ENCODE data around the gene C3orf80.
"Not testable (repeated sequence)": the region's sequence is repeated elsewhere in the genome, so short reads cannot be mapped to it uniquely, and the experiment has no call there.

The C3orf80 gene

DNA sequence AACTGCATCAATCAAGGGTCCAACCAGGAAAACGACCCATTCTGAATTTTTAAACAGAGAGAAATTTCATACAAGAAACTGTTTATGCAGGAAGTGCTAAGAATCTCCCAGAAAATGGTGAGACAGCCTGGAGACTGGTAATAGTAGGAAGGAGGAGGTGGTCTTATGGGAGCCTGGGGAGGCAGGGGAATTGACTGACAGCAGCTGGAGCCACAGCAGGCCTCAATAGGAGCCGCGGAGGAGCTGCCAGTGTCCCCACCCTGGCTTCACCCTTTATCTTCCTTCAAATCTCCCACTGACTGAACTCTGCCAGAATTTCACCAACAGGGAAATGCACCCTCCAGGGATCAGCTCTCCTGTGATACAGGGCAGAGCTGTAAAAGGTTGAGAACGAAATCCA is 7.5 kb upstream of the C3orf80 start:
- no peak for DNase-seq

DNA sequence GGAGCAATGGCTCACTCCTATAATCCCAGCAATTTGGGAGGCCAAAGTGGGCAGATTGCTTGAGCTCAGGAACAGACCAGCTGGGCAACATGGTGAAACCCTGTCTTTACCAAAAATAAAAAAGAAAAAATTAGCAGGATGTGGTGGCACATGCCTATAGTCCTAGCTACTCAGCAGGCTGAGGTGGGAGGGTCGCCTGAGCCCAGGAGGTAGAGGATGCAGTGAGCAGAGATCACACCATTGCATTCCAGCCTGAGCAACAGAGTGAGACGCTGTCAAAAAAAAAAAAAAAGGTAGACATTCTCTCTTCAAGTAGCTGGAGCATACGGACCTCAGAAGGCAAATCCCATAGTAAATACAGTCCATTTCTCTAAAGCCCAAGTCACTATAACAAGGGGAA is 7.1 kb upstream of the C3orf80 start:
- no peak for DNase-seq

DNA sequence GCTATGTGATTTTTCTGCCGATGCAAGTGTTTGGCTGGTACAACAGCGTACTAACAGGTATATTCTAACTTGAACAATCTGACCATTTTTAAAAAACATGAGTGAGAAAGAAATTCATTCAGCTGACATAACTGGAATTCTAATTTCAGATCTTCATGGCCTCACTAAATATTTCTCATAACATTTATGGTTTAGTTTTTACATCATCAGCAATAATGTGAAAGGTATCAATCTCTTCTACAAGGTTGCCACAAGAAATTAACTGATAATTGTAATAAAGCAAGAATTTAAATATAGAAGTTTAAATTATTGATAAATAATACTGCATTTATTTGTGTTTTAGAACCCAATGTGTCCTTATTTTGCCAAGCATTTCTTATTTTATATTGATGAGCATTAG is 5.2 kb upstream of the C3orf80 start:
- DNase-seq = no peak

DNA sequence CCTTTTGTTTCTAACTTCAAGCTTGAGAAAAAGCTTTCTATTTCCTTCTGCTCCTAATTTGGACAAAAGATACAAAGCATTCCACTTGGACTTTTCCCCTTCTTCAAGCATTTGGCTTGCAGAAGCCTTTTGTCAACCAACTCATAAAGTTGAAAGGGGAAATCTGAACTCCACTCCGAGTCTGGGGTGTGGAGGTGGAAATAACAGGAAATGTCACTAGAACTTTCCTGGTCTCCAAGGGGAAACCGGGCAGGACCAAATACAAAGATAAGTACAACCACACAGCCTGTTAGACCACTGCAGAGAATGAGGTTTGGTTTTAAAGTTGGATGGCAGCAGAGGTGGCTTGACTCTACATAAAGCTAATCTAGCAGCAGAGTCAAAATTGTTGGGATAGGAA is 4.2 kb upstream of the C3orf80 start:
- DNase-seq = no peak

DNA sequence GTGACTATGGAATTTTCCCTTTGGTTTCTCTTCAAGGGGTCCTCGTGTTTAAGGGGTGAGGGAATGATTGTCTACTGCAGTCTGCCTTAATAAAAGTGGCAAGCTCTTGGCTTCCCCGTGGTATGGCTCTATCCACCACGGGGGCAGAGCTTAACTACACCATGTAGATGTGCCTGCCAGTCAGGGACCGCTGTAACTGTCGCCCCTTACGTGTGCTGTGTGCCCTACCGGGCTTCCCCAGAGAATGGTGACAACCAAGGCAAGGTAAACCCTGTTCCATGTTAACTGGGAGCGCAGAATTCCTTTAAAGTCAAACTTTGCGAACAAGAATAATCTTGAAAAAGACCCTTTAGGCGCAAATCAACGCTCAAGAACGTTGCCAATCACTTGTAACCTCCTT is 966 bp upstream of the C3orf80 start:
- DNase-seq = peak in 1 of 2 experiments; percentile 4

DNA sequence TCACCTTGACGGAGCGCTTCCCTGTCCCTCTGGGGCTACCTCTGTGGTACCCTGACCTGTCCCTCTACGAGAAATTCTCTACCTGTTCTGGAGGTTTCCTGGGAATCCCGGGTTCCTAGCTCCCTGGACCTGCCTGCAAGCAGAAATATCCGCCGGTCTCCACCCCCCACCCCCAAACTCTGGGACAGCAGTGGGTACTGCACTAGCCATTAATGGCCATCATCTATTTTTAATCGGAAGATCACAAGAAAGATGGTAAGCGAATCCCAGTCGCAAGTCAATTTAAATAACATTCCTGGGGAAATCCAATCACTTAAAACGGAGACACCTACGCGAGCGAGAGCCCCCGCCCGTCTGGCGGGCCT is 429 bp upstream of the C3orf80 start:
- no peak for DNase-seq

DNA sequence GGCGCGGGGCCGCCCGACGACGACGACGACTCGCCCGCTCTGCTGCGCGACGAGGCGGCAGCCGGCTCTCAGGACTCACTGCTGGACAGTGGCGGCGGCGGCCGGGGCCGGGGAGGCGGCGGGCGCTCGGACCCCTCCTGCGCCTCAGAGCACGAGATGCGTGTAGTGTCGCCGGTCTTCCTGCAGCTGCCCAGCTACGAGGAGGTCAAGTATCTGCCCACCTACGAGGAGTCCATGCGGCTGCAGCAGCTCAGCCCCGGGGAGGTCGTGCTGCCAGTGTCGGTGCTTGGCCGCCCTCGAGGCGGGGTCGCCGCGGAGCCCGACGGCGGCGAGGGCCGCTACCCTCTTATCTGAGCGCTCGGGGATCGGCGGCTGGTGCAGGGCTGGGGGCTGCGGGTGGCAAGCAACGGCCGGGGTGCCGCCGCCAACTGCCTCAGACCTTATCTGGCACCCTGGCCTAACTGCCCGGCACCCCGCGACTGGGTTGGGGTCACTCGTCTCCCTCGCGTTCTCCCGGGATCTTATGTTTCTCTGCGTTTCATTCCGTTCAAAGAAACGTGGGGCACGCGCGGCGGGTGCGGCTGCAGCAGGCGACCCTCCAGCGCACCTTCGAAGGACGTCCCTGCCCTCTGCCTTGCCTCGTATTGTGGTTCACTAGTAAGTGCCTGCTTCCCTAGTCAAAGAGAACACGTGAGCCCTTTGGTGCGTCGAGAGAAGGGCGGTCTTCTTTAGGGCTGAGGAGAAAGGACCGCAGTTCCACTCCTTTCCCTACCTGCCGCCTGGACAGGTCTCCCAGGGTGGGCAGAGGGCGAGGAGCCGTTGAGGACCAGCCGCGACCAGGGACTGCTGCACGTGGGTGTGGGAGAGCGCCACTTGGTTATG is 1.0 kb downstream of the C3orf80 start:
- peak; percentile 41 to 61 for DNase-seq

DNA sequence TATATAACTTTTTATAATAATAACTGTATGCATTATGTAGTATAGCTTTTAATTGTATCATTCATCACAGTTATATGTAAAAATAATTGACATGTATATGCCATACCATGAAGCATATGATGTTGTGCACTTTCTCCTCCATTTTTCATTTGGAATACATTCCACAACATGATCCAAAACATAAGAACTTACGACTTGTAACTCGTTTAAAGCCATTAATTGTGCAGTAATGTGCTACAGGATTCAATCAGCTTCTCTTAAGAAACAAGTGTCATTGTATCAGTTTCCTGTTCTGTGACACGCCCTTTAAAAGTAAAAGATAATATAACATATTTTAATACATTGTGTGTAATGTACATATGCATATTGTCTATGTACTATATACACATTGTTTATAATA is 2.2 kb downstream of the C3orf80 start:
- no peak for DNase-seq

DNA sequence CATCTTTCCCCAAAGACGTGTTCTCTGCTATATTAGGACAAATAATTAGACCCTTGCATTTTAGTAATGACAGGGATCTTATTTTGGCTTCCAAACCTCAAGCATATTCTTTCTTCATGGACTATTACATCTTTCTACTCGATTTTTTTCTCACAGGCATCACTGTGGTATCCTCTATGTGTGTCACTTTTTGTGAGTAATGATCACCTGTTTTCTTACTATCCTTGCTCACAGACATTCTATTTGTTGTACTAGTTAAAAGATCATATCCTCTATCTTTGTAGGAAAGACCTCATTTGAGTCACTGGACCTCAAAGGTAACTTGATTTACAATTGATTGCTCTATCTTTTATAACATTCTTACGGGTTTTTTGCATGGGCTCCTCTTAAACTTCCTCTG is 6.8 kb downstream of the C3orf80 start:
- DNase-seq = no peak

DNA sequence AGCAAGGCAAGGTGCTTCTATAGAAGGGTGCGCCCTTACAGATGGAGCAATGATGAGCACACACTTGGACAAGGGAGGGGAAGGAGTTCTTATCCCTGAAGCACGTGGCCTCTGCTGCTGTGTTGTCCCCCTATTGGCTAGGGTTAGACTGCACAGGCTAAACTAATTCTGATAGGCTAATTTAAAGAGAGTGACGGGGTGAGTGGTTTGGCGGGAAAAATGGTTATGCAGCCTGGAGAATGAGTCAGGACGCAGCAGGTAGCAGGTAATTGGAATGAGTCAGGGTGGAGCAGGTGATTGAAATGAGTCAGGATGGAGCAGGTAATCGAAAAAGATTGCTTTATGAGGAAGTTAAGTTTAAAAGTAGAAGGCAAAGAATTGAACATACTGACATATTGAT is 15.5 kb downstream of the C3orf80 start:
- DNase-seq = not testable (repeated sequence)

DNA sequence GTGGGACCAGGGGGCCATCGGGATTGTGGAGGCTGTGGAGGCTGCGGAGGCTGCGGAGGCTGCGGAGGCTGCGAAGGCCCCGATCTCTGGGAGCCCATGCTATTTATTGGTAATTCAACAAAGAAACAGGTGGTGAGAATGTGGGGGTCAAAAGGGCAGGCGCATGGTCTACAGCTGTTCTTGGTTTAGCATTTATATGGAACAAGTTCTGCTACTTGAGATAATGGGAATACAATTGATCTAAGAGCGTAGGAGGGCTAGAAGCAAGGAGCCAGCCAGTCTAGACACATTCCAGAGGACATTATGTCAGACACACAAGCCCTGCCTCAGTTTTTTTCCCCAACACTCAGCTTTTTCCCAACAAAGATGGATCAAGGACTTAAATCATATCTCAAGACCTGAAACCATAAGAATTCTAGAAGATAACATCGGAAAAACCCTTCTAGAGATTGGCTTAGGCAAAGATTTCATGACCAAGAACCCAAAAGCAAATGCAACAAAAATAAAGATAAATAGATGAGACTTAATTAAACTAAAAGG is 20.1 kb downstream of the C3orf80 start:
- no peak for DNase-seq

DNA sequence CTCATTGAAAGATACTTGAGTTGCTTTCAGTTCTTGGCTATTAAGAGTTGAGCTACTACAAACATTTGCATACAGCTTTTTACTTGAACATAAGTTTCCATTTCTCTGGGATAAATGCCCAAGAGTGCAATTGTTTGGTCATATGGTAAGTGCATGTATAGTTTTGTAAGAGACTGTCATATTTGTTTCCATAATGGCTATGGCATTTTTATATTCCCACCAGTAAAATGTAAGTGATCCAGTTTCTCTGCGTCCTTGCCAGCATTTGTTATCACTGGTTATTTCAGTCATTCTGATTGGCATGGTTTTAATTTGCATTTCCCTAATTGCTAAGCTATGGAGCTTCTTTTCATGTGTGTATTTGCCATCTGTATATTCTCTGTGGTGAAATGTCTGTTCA is 22.5 kb downstream of the C3orf80 start:
- peak; percentile 37 to 38 for DNase-seq

DNA sequence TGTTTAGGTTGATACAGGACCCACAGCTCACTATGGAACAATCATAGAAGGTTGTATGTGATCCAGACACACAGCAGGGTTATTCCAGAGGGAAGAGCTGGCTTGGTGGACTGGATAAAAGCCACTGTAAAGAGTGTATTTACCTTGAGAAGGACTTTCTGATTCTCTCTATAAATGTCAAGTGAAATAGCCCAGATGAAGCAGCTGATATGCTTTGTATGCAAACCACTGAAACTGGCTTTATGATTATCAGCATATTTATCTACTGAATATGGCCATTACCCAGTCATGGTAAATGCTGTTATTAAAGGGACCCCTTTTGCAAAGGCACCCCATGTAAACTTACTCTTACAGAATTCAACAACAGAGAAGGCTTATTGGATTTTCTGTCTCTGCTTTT is 28.1 kb downstream of the C3orf80 start:
- DNase-seq = peak in 1 of 2 experiments; percentile 16

DNA sequence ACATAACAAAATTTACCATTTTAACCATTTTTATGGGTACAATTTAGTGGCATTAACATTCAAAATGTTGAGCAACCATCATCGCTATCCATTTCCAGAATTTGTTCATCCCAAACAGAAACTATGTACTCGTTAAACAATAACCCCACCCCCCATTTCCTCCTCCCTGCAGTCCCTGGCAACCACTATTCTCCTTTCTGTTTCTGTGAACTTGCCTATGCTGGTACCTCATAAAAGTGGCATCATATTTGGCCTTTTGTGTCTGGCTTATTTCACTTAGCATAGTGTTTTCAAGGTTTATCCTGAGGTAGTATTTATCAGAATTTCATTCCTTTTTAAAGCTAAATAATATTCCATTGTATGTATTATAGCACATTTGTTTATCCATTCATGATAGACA is 32.4 kb downstream of the C3orf80 start:
- no peak for DNase-seq

DNA sequence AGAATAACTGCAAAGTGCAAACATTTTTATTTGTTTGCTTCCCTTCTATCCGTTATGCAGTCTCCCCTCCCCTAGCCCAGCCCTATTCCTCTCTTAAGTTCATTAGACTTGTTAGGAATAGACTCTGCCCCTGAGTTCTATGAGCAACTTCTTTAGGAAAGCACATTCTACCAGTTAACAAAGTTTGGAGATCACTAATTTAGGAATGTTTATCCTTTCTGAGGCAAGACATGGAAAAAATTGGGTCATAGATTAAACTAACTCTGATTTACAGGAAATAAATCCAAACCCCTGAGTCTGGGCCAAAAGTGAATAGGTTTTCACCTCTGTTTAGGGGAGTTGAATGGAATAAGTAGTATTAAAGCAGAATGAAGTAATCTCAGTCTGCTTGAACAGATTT is 34.4 kb downstream of the C3orf80 start:
- no peak for DNase-seq

DNA sequence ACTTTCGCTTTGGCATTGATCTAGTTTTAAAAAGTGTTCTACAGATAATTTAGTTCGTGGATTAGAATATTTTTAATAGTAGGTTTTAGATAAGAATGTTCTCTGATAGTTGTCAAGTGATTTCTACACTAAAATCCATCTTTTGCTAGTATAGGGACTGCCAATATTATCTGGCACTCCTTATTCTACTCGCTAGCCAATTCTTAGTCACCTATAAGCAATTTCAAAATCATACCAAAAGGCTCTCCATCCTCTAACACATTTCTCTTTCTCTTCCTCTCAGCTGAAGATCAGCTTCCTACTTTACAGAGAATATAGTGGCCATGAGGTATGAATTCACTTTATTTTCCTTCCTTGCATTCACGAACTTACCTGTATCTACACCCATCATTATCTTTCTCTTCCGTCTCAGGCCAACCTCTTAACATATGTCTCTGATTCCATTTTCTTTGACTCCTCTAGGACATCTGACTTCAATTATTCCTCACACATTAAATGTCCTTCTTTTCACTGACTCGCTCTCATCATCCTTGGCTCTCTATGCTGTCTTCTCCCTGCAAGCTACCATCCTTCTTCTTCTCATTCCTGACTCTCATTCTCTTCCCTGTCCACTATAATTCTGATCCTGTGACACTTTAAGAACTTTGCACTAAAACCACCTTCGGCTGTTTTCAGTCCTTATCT is 35.5 kb downstream of the C3orf80 start:
- no peak for DNase-seq

DNA sequence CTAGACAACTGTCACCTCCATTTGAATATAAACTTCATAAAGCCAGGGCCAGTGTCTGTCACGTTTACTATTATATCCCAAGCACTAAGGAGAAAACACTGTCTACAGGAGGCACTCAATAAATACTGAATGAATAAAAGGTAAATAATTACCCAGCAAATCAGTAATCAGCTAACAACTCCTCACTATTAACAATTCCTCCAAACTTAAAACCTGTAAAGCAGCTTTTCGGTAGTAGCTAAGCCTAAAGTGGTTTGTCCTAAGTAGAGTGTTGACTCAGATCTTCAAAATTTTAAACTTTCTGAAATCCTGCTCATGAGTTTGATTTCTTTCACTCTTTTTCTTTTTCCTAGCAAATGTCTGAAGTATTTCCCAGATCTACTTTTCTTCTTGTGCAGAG is 39.9 kb downstream of the C3orf80 start:
- DNase-seq = no peak
